SK-N-DZ (cell line): ENCODE data around the gene ANKRD65.
"Not testable (repeated sequence)": the region's sequence is repeated elsewhere in the genome, so short reads cannot be mapped to it uniquely, and the experiment has no call there.

Experiments used
- DNase-seq: peaks from one replicate; pipeline ENCODE4 v3.0.0-alpha.2; 2015; ENCODE audit warnings: low spot score

The ANKRD65 gene

GRCh38 chr1:1371746-1372711 is 49.0 kb downstream of the ANKRD65 start:
- peak; percentile 50 for DNase-seq

GRCh38 chr1:1371364-1371745 is 49.7 kb downstream of the ANKRD65 start:
- no peak for DNase-seq

- no peak for DNase-seq
Measured at GRCh38 chr1:1370771-1371300, 50.2 kb downstream of the ANKRD65 start.

- not testable (repeated sequence) for DNase-seq
Measured at GRCh38 chr1:1370094-1370493, 51.0 kb downstream of the ANKRD65 start.
